Endodermal cell (in vitro differentiated cells): ENCODE results near the gene OR4D11. TPM values are rescaled to one million over a fixed set of nuclear protein-coding genes. Genes with fewer than 3 reads are reported as not detected.

Source experiments
- DNase-seq: peaks from one replicate; pipeline ENCODE4 v3.0.0-alpha.2; 2017
- H3K27ac ChIP-seq: 2 replicates; pipeline ENCODE4 v1.5.1; 2013; ENCODE audit warnings: mild to moderate bottlenecking, low read depth, low read length, moderate library complexity
- H3K27me3 ChIP-seq: 2 replicates; pipeline ENCODE4 v1.6.1; 2013; ENCODE audit warnings: mild to moderate bottlenecking, low read length, moderate library complexity; ENCODE audit not compliant: insufficient read depth, control insufficient read depth, poor library complexity, severe bottlenecking
- H3K36me3 ChIP-seq: 2 replicates; pipeline ENCODE4 v1.7.0; 2013; ENCODE audit warnings: mild to moderate bottlenecking, low read length, moderate library complexity; ENCODE audit not compliant: control insufficient read depth, insufficient read depth
- H3K4me1 ChIP-seq: one replicate; pipeline ENCODE4 v1.7.0; 2013; ENCODE audit warnings: low read length; ENCODE audit not compliant: control insufficient read depth, insufficient read depth
- H3K4me3 ChIP-seq: 2 replicates; pipeline ENCODE4 v1.5.1; 2013; ENCODE audit warnings: mild to moderate bottlenecking, low read length, moderate library complexity
- H3K9ac ChIP-seq: 2 replicates; pipeline ENCODE4 v1.6.1; 2013; ENCODE audit warnings: mild to moderate bottlenecking, low read length, moderate library complexity; ENCODE audit not compliant: poor library complexity, severe bottlenecking; ENCODE audit errors: extremely low read depth
- H3K9me3 ChIP-seq: 2 replicates; pipeline ENCODE4 v1.6.1; 2013; ENCODE audit warnings: mild to moderate bottlenecking, low read length, moderate library complexity; ENCODE audit not compliant: control insufficient read depth
- H3K27ac Mint-ChIP-seq: 2 replicates; pipeline ENCODE4 v1.8.0; 2020; ENCODE audit warnings: mixed read lengths
- H3K27me3 Mint-ChIP-seq: 2 replicates; pipeline ENCODE4 v1.8.0; 2021; ENCODE audit warnings: mild to moderate bottlenecking, mixed read lengths; ENCODE audit not compliant: insufficient read depth
- H3K36me3 Mint-ChIP-seq: 2 replicates; pipeline ENCODE4 v1.8.0; 2020; ENCODE audit warnings: low read depth, mixed read lengths
- H3K4me1 Mint-ChIP-seq: 2 replicates; pipeline ENCODE4 v1.8.0; 2020; ENCODE audit warnings: mixed read lengths
- H3K4me3 Mint-ChIP-seq: 2 replicates; pipeline ENCODE4 v1.8.0; 2020; ENCODE audit warnings: mild to moderate bottlenecking, moderate library complexity, mixed read lengths
- H3K9me3 Mint-ChIP-seq: 2 replicates; pipeline ENCODE4 v1.8.0; 2020; ENCODE audit warnings: mild to moderate bottlenecking, mixed read lengths
- WGBS, 2 experiments: methylation state at CpG; one replicate each; pipeline versions ENCODE4 v1.1.5 to v1.1.7; 2013; ENCODE audit warnings: missing lambda C conversion rate in 2 of 2, mixed read lengths in 1 of 2; ENCODE audit not compliant: insufficient coverage in 1 of 2, insufficient read length in 1 of 2; 5-methylcytosine and 5-hydroxymethylcytosine counted together
- total RNA-seq, 2 donors: library from RNA; stranded (reverse); fragmentation: NEBNext Ultra II Directional in 1 of 2; extraction: Animal tissue kit (Norgen Biotek cat#: 25700) in 1 of 2; gene quantifications; 2 replicates in 1 of 2; 3 replicates in 1 of 2; pipeline ENCODE4 v1.2.1, GENCODE V29; 2021
- TF ChIP-seq, protein P1 (sequence below): fragments of 200-600 bp; sonication (generic); conservative IDR thresholded peaks from 2 replicates; pipeline ENCODE4 v1.5.0; 2021; ENCODE audit warnings: antibody characterized with exemption, mild to moderate bottlenecking

The OR4D11 gene
- total RNA-seq, 2 donors from 2014 or later: not detected

DNA sequence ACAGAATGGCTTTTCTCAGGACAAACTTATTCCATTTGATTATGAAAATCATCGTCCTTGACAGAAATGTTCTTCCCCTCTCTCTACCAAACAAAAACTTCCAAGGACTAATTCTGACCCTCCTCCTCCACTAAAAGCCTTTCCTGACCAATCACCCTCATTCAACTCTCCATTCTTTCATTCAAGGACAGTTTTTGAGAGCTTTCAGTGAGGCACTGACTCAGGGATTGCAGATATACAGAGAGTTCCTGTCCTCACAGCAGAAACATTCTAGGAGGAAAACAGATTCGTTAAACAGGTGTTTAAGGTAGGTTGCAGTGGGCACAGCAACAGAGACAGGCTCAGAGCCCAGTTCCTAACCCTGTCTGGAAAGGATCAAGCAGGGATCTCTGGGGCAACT lies 49.5 kb downstream of the OR4D11 start:
- Histone ChIP-seq H3K36me3 (no peaks in the 10 kb centered on the region), H3K4me3 (no peak overlapping the region), H3K27ac (no peak overlapping the region), H3K9me3 (no peaks in the 10 kb centered on the region), H3K4me1 (no peaks in the 10 kb centered on the region), H3K9ac (no peak overlapping the region), H3K27me3 (no peaks in the 10 kb centered on the region)
- WGBS, 2 experiments: 58 to 75% methylated on average over 2 of the region's 2 CpGs
- no peaks in the 10 kb centered on the region for H3K9me3 Mint-ChIP-seq
- TF ChIP-seq, protein P1, sequence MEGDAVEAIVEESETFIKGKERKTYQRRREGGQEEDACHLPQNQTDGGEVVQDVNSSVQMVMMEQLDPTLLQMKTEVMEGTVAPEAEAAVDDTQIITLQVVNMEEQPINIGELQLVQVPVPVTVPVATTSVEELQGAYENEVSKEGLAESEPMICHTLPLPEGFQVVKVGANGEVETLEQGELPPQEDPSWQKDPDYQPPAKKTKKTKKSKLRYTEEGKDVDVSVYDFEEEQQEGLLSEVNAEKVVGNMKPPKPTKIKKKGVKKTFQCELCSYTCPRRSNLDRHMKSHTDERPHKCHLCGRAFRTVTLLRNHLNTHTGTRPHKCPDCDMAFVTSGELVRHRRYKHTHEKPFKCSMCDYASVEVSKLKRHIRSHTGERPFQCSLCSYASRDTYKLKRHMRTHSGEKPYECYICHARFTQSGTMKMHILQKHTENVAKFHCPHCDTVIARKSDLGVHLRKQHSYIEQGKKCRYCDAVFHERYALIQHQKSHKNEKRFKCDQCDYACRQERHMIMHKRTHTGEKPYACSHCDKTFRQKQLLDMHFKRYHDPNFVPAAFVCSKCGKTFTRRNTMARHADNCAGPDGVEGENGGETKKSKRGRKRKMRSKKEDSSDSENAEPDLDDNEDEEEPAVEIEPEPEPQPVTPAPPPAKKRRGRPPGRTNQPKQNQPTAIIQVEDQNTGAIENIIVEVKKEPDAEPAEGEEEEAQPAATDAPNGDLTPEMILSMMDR: no peak
- peaks cover 12% of the 10 kb centered on the region for H3K4me1 Mint-ChIP-seq
- peaks cover 6% of the 10 kb centered on the region for H3K27me3 Mint-ChIP-seq
- H3K4me3 Mint-ChIP-seq: peak overlapping the region; percentile 75
- no peaks in the 10 kb centered on the region for H3K36me3 Mint-ChIP-seq
- DNase-seq: no peak
- H3K27ac Mint-ChIP-seq: no peak overlapping the region

- Mint-ChIP-seq H3K4me3 (peak overlapping the region; percentile 75), H3K9me3 (no peaks in the 10 kb centered on the region)
- no peak for DNase-seq
These were observed 49.9 kb downstream of the OR4D11 start for GRCh38 chr11:59553323-59553722.

More at GRCh38 chr11:59553323-59553722, 49.9 kb downstream of the OR4D11 start:
- Mint-ChIP-seq H3K4me1 (peaks cover 8% of the 10 kb centered on the region), H3K27me3 (peaks cover 6% of the 10 kb centered on the region), H3K36me3 (no peaks in the 10 kb centered on the region), H3K27ac (no peak overlapping the region)
- Histone ChIP-seq H3K27me3 (no peaks in the 10 kb centered on the region), H3K4me3 (no peak overlapping the region), H3K9me3 (no peaks in the 10 kb centered on the region), H3K27ac (no peak overlapping the region), H3K9ac (no peak overlapping the region), H3K4me1 (no peaks in the 10 kb centered on the region), H3K36me3 (no peaks in the 10 kb centered on the region)
- TF ChIP-seq, protein P1: no peak
- WGBS, 2 experiments: 92 to 95% methylated on average over 8 to 21 of the region's 21 CpGs

Other genes with a start within 250 kb of the OR4D11 start
- gene OR5AN1, start 144.7 kb upstream of the OR4D11 start, total RNA-seq: not detected
- gene OR5A2, start 77.2 kb upstream of the OR4D11 start, total RNA-seq: not detected
- not detected for gene OR5A1, start 67.1 kb upstream of the OR4D11 start, total RNA-seq
- gene OR4D6, start 46.6 kb upstream of the OR4D11 start, total RNA-seq: not detected
- not detected for gene OR4D10, start 30.3 kb upstream of the OR4D11 start, total RNA-seq
- gene OR4D9, start 8.0 kb downstream of the OR4D11 start, total RNA-seq: not detected
- 10 to 100 TPM; 41.2 to 44.3 TPM for gene OSBP, start 112.2 kb downstream of the OR4D11 start, total RNA-seq
- gene PATL1, start 165.5 kb downstream of the OR4D11 start, total RNA-seq: 10 to 100 TPM; 41.0 to 45.7 TPM
- gene OR10V1, start 210.3 kb downstream of the OR4D11 start, total RNA-seq: not detected